Mucosa of descending colon (tissue), 3 donors: ENCODE data around the gene YWHAE. TPM values are rescaled to one million over a fixed set of nuclear protein-coding genes. Genes with fewer than 3 reads are reported as not detected.

Experiments used
- ATAC-seq: fragments of 200-7000 bp; cut with Tn5 transposase; one replicate; pipeline ENCODE4 v1.9.1; 2020; ENCODE audit warnings: mild to moderate bottlenecking, moderate library complexity
- DNase-seq, 3 donors: peaks; one replicate each; pipeline ENCODE4 v3.0.0-alpha.2; 2020
- H3K36me3 ChIP-seq: fragments of 200-600 bp; one replicate; pipeline ENCODE4 v1.8.0; 2021; ENCODE audit warnings: low read depth, mild to moderate bottlenecking
- H3K4me1 ChIP-seq: fragments of 200-600 bp; one replicate; pipeline ENCODE4 v1.8.0; 2021; ENCODE audit warnings: low read depth, mild to moderate bottlenecking
- H3K4me3 ChIP-seq: fragments of 200-600 bp; one replicate; pipeline ENCODE4 v1.8.0; 2021; ENCODE audit warnings: mild to moderate bottlenecking
- H3K9me3 ChIP-seq: fragments of 200-600 bp; one replicate; pipeline ENCODE4 v1.8.0; 2021; ENCODE audit warnings: mild to moderate bottlenecking
- intact Hi-C, 2 donors: fragments of 100-400 bp; cut with DNase I in 1 of 2; cut with micrococcal nuclease in 1 of 2; formaldehyde crosslinking; loops; one replicate each; pipeline versions ENCODE4 v1.11.0 to v1.11.1; 2022; cut with DNase I, micrococcal nuclease
- total RNA-seq, 3 donors: library from RNA; stranded (reverse); fragmentation: NEBNext Ultra II Directional in 2 of 3; extraction: Animal tissue kit (Norgen Biotek cat#: 25700) in 2 of 3; gene quantifications; one replicate each; pipeline versions ENCODE4 v1.2.1 to v1.2.4, GENCODE V29; 2021 to 2023
- TF ChIP-seq, protein P1 (sequence below): fragments of 200-600 bp; IDR thresholded peaks from one replicate; pipeline ENCODE4 v1.8.0; 2022; ENCODE audit warnings: antibody characterized with exemption, mild to moderate bottlenecking
- donor health status: DM: no; HTN: no; CAD: no; lungs with moderate emphysema.
- donor health status: DM: no; HTN: no; CAD: no.
- donor health status: DM: no; HTN: yes; CAD: no.

The YWHAE gene
- total RNA-seq, 3 donors from 2014 or later = 370 to 494 (median 380) TPM

DNA sequence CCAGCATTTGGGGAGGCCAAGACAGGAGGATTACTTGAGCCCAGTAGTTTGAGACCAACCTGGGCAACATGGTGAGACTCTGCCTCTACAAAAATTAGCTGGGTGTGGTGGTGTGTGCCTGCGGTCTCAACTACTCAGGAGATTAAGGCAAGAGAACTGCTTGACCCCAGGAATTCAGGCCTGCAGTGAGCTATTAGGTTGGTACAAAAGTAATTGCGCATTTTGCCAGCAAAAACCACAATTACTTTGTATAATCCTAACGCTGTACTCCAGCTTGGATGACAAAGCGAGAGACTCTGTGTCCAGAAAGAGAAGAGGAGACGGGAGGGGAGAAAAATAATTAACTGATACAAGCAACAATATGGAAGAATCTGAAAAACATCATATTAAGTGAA, 32.7 kb downstream of the YWHAE start:
- no peak overlapping the region for H3K4me3 ChIP-seq
- intact Hi-C loops = loop anchor here in 1 of 2 donors (5.0 kb wide), 1 partner anchor 150 kb away; the partner anchor contains the start of gene INPP5K
- no peaks in the 10 kb centered on the region for H3K9me3 ChIP-seq
- ATAC-seq (no peak), DNase-seq (no peak)
- peaks cover 20% of the 10 kb centered on the region for H3K4me1 ChIP-seq
- no peaks in the 10 kb centered on the region for H3K36me3 ChIP-seq
- TF ChIP-seq, protein P1, sequence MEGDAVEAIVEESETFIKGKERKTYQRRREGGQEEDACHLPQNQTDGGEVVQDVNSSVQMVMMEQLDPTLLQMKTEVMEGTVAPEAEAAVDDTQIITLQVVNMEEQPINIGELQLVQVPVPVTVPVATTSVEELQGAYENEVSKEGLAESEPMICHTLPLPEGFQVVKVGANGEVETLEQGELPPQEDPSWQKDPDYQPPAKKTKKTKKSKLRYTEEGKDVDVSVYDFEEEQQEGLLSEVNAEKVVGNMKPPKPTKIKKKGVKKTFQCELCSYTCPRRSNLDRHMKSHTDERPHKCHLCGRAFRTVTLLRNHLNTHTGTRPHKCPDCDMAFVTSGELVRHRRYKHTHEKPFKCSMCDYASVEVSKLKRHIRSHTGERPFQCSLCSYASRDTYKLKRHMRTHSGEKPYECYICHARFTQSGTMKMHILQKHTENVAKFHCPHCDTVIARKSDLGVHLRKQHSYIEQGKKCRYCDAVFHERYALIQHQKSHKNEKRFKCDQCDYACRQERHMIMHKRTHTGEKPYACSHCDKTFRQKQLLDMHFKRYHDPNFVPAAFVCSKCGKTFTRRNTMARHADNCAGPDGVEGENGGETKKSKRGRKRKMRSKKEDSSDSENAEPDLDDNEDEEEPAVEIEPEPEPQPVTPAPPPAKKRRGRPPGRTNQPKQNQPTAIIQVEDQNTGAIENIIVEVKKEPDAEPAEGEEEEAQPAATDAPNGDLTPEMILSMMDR = no peak

DNA sequence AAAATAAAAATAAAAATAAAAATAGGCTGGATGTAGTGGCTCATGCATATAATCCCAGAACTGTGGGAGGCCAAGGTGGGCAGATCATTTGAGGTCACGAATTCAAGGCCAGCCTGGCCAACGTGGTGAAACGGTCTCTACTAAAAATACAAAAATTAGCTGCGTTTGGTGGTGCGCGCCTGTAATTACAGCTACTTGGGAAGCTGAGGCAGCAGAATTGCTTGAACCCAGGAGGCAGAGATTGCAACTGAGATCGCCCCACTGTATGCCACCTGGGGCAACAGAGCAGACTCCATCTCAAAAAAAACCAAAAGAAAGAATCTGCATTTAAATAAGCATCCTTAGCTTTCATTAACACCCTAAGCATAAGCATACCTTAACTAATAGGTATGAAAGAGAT, 33.8 kb downstream of the YWHAE start:
- Histone ChIP-seq H3K4me3 (no peak overlapping the region), H3K36me3 (no peaks in the 10 kb centered on the region), H3K4me1 (peaks cover 30% of the 10 kb centered on the region), H3K9me3 (no peaks in the 10 kb centered on the region)
- ATAC-seq (no peak), DNase-seq (no peak)
- intact Hi-C loops = loop anchor here in 1 of 2 donors (5.0 kb wide), 1 partner anchor 151 kb away; the partner anchor contains the start of gene INPP5K
- TF ChIP-seq, protein P1 = no peak

DNA sequence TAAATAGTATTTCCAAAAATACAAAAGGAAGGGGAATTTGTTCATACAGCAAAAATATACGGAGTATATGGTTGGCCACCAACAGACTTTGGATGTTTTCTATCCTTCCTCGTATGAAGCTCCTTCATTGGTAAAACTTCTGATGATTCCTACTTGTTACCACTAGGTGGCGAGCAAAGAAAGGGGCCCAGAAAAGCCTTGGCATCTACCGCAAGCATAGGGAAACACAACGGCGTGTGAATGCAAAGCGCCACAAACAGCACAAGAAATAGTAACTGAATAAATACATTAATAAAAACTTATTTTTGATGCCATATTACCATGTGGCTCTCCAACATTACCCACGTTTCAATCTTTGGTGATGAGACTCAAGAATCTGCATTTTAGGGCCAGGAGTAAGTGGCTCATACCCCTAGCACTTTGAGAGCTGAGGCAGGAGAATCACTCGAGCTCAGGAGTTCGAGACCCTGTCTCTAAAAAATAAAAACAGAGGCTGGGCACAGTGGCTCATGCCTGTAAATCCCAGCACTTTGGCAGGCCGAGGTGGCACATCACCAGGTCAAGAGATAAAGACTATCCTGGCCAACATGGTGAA, 34.5 kb downstream of the YWHAE start:
- TF ChIP-seq, protein P1 = peak; percentile 62
- DNase-seq = peak in 1 of 3 donors; percentile 63
- peak; percentile 93 for ATAC-seq
- Histone ChIP-seq H3K4me3 (no peak overlapping the region), H3K4me1 (peaks cover 33% of the 10 kb centered on the region), H3K9me3 (no peaks in the 10 kb centered on the region), H3K36me3 (no peaks in the 10 kb centered on the region)
- intact Hi-C loops = loop anchor here in 1 of 2 donors (5.0 kb wide), 1 partner anchor 152 kb away; the partner anchor contains the start of gene INPP5K

DNA sequence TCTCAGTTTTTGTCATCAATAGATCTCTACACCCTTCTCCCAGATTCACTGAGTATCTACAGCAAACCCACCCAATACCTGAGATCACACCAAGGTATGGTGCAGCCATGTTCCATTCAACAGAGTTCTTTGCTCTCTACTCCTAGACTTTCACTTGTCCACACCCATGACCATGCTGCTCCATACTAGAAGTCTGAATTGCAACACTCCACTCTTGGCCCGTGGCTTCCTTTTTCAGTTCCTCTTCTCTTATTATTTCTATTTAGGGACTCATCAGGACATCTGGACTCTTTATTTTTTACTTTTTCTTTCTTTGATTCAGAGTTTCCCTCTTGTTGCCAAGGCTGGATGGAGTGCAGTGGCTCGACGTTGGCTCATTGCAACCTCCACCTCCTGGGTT, 37.1 kb downstream of the YWHAE start:
- H3K4me3 ChIP-seq = no peak overlapping the region
- intact Hi-C loops = no loop called here
- peaks cover 26% of the 10 kb centered on the region for H3K4me1 ChIP-seq
- peak in 1 of 3 donors; percentile 44 for DNase-seq
- H3K9me3 ChIP-seq = no peaks in the 10 kb centered on the region
- TF ChIP-seq, protein P1 = no peak
- no peaks in the 10 kb centered on the region for H3K36me3 ChIP-seq
- ATAC-seq = peak; percentile 59

DNA sequence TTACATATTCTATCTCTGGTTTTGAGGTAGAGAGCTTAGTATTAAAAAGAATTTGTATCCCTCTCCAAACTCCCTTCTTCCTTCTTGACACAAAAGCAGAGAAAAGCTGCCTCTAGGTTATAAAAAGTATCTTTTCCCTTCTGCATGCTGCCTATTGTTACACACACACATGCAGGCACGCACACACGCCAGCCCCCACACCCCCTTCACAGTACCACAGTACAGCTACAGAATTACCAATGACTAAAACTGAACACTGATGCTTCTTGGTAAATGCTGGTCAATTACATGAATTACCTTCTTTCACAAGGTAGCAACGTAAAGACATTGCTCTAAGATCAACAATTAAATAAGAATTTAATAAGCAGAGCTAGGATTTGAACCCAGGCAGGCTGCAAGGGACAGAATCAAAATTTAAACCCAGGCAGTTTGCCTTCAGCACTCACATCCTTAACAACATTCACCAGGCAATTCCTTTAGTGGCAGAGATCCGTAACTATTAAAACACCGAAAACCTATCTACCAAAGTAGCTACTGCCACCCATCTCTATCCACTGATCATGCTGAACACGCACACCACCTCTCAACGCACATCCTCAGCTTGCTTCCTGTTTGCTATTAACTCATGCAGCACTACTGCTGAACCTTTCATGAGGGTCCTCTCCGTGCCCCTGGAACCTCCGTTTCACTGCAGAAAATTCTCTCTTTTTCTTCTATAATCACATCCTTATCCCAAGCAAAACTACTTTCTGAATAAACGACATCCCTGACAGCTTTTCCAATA, 37.8 kb downstream of the YWHAE start:
- DNase-seq = no peak
- intact Hi-C loops = no loop called here
- Histone ChIP-seq H3K4me1 (peaks cover 26% of the 10 kb centered on the region), H3K4me3 (no peak overlapping the region), H3K36me3 (no peaks in the 10 kb centered on the region), H3K9me3 (no peaks in the 10 kb centered on the region)
- ATAC-seq = peak; percentile 24
- TF ChIP-seq, protein P1 = no peak
